Measurements from ENCODE around the gene CNNM4. TPM values are rescaled to one million over a fixed set of nuclear protein-coding genes. Genes with fewer than 3 reads are reported as not detected.

CNNM4 gene
- total RNA-seq, 1 donor from 2014 or later = 2.4 TPM

DNA sequence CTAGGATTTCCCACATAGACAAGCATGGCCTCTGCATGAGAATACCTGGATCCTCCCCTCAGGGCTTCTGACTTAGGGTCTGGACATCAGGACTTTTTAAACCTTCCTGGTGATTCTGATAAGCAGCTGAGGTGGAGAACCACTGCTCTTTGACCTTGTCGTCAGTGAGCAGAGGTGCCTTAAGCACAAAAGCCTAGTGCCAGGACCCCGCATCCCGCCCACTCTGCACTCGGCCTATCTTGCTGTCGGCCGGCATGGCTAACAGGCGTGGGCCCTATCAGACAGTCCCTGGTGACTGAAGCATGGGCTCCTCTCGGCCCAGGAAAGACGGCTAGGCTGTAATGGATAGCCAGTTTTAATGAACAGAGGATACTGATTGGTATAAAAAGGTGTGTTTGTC lies 76.9 kb downstream of the CNNM4 start:
- no peak for DNase-seq

DNA sequence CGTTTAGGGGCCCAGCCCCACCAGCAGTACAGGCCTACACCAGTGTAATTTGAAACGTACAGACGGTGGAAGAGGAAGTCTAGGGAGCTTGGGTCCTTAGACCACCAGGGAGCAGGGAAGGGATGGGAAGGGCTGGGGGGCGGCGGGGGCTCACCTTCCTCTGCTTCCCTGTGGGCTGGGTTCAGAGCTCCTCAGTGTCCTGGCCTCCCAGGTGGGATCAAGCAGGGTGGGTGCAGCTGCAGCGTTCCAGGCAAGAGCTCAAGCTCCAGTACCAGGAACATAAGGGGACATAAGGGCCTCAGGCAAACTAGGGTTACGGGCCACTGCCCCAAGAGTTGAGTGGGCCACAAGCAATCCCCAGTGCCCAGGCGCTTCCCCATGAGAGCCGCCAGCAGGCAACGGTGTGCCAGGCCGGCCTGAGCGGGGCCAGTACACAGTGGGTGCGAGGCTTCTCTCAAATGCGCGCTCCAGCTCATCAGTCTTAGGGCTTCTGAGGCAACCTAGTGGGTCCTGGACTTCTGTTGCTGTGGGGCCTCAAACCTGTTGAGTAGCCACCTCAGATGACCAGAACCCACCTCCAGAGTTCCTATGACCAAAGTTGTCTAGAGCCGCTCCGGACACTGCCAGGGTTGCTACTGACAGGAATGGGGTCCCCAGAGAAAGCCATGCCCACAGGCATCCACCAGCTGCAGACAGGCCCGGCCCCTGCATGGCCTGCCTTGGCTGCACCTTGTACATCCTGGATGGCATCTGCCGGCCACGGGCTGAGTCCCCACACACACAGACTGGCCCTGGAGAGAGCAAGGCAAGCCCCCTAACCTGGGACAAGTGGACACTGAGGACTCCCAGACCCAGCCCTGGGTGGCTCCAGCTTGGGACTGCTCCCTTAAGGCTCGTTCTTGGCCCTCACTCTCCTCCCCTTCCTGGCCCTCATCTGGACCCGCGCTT lies 77.9 kb downstream of the CNNM4 start:
- no peak for DNase-seq

- DNase-seq = peak; percentile 12
Measured at GRCh38 chr2:96839293-96839874, 78.7 kb downstream of the CNNM4 start.

- no peak for DNase-seq
Measured at GRCh38 chr2:96839875-96840850, 79.5 kb downstream of the CNNM4 start.

- DNase-seq = no peak
Measured at GRCh38 chr2:96841701-96842495, 81.2 kb downstream of the CNNM4 start.

- DNase-seq = no peak
Measured at GRCh38 chr2:96842600-96842999, 81.9 kb downstream of the CNNM4 start.

DNA sequence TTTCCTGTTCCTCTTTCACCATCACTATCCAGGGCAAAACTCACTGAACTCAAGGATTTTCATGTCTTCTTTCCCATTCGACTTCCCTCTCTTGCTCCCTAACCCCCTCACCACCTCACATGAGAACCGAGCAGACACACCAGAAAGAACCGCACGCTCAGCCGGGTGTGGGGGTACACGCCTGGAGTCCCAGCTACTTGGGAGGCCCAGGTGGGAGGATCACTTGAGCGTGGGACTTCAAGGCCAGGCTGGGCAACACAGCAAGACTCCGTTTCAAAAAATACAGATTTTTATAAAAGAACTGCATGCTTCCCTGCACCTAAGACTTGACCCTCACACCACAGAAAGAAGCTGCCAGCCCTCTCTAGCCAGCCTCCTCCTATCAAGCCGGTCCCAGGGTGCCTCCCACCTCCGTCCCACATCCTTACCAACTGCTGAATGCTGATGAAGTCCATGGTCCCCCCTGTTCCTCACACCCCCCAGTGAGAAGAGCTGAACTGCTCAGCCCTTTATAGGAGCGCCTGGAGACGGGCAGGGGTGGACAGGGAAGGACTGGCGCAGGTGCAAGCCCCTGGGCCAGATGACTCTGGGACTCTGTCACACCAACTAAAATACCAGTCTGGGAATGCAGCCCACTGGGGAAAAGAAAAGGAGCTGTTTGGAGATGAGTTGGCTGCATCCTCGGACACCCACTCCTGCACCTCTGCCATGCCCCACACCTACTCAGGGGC lies 83.0 kb downstream of the CNNM4 start, which contains the start of gene ANKRD23:
Gene ANKRD23 (minus strand): TSS at position 484 of the 731 bp plus-strand sequence. CDS start 29 bp downstream, at position 455.
- no peak for DNase-seq

DNA sequence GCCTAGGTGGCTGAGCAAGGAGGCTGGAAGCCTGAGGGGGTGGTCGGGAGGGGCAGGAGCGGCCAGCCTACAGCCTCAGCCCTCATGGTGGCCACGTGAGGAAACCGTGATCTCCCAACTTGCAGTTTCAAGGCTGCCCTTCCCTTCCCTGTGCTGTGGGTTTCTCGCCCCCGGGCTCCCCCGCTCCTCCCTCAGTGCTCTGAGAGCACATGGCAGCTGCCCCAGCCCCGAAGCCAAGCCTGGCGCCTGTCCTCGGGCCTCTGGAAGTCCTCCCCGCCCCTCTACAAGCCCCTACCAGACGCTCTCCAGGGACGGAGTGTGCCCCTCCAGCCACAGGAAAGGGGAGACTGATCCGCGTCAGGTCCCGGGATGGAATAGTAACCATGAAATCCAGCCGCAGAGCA lies 83.7 kb downstream of the CNNM4 start:
- DNase-seq = no peak

DNA sequence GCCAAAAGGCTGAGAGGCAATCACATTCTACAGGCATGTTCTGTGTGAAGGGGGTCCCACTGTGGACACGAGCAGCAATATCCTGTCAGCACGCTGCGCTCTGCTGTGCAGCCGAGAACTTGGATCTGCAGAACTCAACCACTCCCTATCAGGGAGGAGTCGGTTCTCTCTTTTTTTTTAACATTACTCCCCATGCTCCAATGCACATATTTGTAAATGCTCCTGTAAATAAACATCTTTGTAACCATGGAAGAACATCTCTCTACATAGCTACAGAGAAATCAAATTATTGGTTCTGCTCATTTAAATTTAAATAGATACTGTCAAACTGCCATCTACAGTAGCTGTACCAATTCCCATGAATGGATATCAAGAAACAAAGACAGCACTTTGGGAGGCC lies 86.1 kb downstream of the CNNM4 start:
- DNase-seq = no peak

DNA sequence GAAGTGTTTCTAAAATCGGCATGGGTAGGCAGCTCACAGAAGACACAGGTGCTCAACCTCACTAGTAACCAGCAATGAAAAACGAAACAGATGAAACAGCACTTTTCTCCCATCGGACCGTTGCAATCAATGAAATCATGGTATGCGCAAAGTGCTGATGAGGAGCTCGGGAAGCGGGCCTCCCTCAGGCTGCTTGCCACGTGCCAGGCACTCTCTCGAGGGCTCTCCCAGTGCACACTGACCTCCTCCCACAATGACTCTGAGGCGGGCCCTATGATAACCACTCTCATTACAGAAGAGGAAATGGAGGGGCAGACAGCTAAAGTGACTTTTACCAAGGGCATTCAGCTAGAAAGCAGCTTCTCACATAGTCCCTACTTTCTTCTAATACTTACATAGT lies 86.9 kb downstream of the CNNM4 start:
- no peak for DNase-seq

DNA sequence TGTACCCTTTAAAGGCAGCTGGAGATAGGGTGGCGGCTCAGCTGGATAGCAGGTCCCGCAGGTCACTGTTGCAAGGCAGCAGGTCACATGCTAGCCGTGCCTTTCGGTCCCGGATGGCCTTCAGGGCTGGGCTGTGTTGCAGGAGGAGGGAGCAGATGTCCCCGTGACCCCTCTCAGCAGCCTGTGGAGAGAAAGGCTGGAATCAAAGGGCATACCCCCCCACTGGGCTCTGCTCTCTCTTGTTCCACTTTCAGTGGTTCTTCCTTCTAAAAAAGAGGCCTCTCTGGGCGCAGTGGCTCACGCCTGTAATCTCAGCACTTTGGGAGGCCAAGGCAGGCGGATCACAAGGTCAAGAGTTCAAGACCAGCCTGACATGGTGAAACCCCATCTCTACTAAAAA lies 87.6 kb downstream of the CNNM4 start:
- no peak for DNase-seq

DNA sequence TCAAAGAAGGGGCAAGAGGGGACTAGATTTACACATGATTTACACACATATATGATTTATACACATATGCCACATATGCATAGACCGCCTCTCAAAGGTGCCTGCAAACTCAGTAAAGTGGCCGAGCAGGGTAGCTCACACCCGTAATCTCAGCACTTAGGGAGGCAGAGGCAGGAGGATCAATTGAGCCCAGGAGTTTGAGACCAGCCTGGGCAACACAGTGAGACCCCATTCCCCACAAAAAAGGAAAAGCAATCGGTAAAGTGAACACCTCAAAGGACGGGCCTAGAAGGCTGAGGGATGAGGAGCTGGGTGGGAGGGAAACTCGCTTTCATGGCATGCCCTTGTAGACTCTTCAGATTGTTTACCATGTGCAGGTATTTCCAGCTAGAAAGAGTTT lies 92.0 kb downstream of the CNNM4 start:
- no peak for DNase-seq

- no peak for DNase-seq
Measured at GRCh38 chr2:96853321-96853720, 92.6 kb downstream of the CNNM4 start.

GRCh38 chr2:96856776-96857666 lies 96.3 kb downstream of the CNNM4 start:
- peak; percentile 39 for DNase-seq

DNA sequence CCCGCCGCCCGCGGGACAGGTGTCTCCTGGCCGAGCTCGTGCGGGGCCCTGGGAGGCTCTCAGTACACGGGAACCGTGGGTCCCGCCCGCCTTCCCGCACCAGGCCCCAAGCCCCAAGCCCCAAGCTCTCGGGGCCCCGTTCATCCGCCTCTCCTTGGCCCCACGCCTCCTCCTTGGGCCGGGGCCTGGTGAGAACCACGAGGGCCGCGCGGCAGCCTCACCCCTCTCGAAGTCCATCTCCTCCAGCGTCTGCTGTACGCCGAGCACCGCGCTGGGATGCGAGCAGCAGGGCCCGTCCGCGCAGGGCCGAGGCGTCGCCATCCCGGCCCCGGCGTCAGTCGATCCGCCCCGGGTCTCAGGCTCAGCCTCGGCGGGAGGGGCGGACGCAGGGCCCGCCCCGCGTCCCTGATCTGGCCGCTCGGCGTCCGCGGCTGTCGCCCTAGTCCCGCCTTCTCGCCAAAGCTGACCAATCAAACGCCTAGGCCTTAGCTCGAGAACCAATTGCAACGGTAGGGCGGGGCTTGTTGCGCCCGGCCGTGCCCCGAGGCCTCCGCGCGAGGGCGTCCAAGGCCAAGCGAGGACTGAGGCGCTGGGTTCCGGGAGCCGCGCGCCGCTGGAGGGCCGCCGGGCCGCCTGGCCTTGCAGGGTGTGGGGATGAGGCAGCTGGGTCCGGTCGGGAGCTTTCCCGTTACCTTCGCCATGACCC lies 97.1 kb downstream of the CNNM4 start, which contains the start of gene ANKRD39:
Gene ANKRD39 (minus strand): TSS at position 350 of the 706 bp plus-strand sequence. CDS start 29 bp downstream, at position 321.
- DNase-seq = peak; percentile 99

GRCh38 chr2:96859099-96859649 lies 98.5 kb downstream of the CNNM4 start:
- DNase-seq = no peak

GRCh38 chr2:96859681-96860064 lies 99.0 kb downstream of the CNNM4 start:
- no peak for DNase-seq

DNA sequence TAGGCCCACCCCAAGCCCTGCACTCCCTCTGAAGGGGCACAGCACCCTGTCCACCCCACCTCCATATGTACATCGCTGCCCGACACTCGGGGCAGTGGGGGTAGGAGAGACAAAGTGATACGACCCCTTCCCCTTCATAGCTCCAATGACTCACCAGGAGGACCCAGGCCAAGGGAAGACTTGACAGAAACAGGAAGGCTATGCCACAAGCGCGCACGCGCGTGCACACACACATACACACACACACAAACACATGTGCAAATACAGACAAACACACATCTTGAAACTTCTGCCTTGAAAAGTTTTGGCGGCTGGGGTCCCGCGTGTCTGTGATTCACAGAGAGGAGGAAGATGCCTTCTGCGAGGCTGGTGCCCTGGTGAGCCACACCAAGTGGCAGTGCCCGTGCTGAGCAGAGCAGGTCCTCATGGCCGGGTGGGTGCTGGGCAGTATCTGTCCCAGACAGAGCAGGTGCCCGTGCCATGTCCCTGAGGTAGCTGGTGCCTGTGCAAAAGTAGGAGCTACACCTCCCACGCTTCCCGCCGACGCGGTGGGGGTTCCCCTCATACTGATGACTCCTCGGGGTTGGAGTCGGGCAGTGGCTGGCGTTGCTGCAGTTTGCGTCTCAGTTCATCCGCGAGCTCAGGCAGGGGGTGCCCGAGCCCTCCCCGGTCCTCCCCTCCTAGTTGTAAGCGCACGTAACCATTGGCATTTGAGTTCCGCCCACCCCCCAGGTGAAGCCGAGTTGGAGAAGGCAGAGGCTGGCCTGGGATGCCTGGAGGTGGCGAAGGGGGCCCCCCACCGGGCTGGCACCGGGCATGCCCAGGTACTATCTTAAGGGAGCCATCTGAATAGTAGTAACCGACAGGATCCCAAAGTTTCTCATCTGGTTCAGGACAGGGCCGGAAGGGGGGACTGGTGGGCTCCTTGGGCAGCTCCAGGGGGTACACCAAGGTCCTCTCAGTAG lies 99.6 kb downstream of the CNNM4 start:
- no peak for DNase-seq
